Measurements from ENCODE around the gene RNF166.
"Not testable (repeated sequence)": the region's sequence is repeated elsewhere in the genome, so short reads cannot be mapped to it uniquely, and the experiment has no call there.

The RNF166 gene

GRCh38 chr16:88673716-88674379, 32.4 kb downstream of the RNF166 start:
- no peak for DNase-seq (ENCODE audit: low spot score)

GRCh38 chr16:88672776-88673175, 33.4 kb downstream of the RNF166 start:
- no peak for DNase-seq (ENCODE audit: low spot score)

GRCh38 chr16:88671806-88672205, 34.4 kb downstream of the RNF166 start:
- no peak for DNase-seq (ENCODE audit: low spot score)

GRCh38 chr16:88669980-88670379, 36.2 kb downstream of the RNF166 start:
- DNase-seq (ENCODE audit: low spot score), result no peak

- DNase-seq (ENCODE audit: low spot score), result not testable (repeated sequence)
These were observed 36.7 kb downstream of the RNF166 start for GRCh38 chr16:88669493-88669892.

- no peak for DNase-seq (ENCODE audit: low spot score)
These were observed 38.7 kb downstream of the RNF166 start for GRCh38 chr16:88667461-88667860.

- DNase-seq (ENCODE audit: low spot score), result no peak
These were observed 40.6 kb downstream of the RNF166 start for GRCh38 chr16:88665570-88665969.

GRCh38 chr16:88665148-88665547, 41.1 kb downstream of the RNF166 start:
- DNase-seq (ENCODE audit: low spot score), result no peak

- peak; percentile 98 for DNase-seq (ENCODE audit: low spot score)
These were observed 43.2 kb downstream of the RNF166 start, which contains the start of gene MVD for GRCh38 chr16:88662843-88663606. Gene MVD, minus strand, starts transcription at chr16:88663091. Its CDS starts 11 bp downstream, at chr16:88663080.

- no peak for DNase-seq (ENCODE audit: low spot score)
These were observed 43.9 kb downstream of the RNF166 start for GRCh38 chr16:88662222-88662842.

- no peak for DNase-seq (ENCODE audit: low spot score)
These were observed 44.7 kb downstream of the RNF166 start for GRCh38 chr16:88661468-88661867.

- DNase-seq (ENCODE audit: low spot score), result no peak
These were observed 47.0 kb downstream of the RNF166 start for GRCh38 chr16:88659160-88659559.

- no peak for DNase-seq (ENCODE audit: low spot score)
These were observed 47.5 kb downstream of the RNF166 start for GRCh38 chr16:88658714-88659113.

- DNase-seq (ENCODE audit: low spot score), result no peak
These were observed 48.8 kb downstream of the RNF166 start for GRCh38 chr16:88657371-88657770.

- no peak for DNase-seq (ENCODE audit: low spot score)
These were observed 49.8 kb downstream of the RNF166 start for GRCh38 chr16:88656291-88656980.

- no peak for DNase-seq (ENCODE audit: low spot score)
These were observed 50.4 kb downstream of the RNF166 start for GRCh38 chr16:88655733-88656281.

GRCh38 chr16:88655053-88655732, 51.0 kb downstream of the RNF166 start:
- no peak for DNase-seq (ENCODE audit: low spot score)

GRCh38 chr16:88654363-88655052, 51.7 kb downstream of the RNF166 start:
- DNase-seq (ENCODE audit: low spot score), result no peak

GRCh38 chr16:88653596-88654362, 52.4 kb downstream of the RNF166 start:
- DNase-seq (ENCODE audit: low spot score), result no peak

GRCh38 chr16:88653101-88653500, 53.1 kb downstream of the RNF166 start:
- no peak for DNase-seq (ENCODE audit: low spot score)

All from cerebellar cortex (tissue), 1 donor.